IMR-90 (cell line): ENCODE results near the gene ACOT7.

ENCODE experiments used
- CTCF ChIP-seq: conservative IDR thresholded peaks from 2 replicates; pipeline ENCODE4 v1.5.1; 2012; ENCODE audit warnings: mild to moderate bottlenecking, low read depth, low read length, improper control_type of control experiment
- FOS ChIP-seq: fragments of 150-350 bp; IDR thresholded peaks from 2 replicates; pipeline ENCODE4 v1.6.1; 2016; ENCODE audit warnings: low read depth, low read length
- MAFK ChIP-seq: IDR thresholded peaks from 2 replicates; pipeline ENCODE4 v1.6.1; 2012; ENCODE audit warnings: low read depth, low read length, improper control_type of control experiment
- MAZ ChIP-seq: IDR thresholded peaks from 2 replicates; pipeline ENCODE4 v1.6.1; 2012; ENCODE audit warnings: low read depth, mild to moderate bottlenecking, low read length, improper control_type of control experiment, moderate library complexity, borderline replicate concordance
- MXI1 ChIP-seq: IDR thresholded peaks from 2 replicates; pipeline ENCODE4 v1.6.1; 2012; ENCODE audit warnings: low read depth, mild to moderate bottlenecking, low read length, moderate library complexity, borderline replicate concordance
- POLR2A ChIP-seq: IDR thresholded peaks from 2 replicates; pipeline ENCODE4 v1.6.1; 2012; ENCODE audit warnings: mild to moderate bottlenecking, low read depth, low read length
- RCOR1 ChIP-seq: IDR thresholded peaks from 2 replicates; pipeline ENCODE4 v1.6.1; 2012; ENCODE audit warnings: mild to moderate bottlenecking, low read length, improper control_type of control experiment; ENCODE audit not compliant: insufficient replicate concordance
- SMC3 ChIP-seq: fragments of 150-350 bp; IDR thresholded peaks from 2 replicates; pipeline ENCODE4 v1.6.1; 2016; ENCODE audit warnings: low read depth, mild to moderate bottlenecking, antibody characterized with exemption, low read length, moderate library complexity

GRCh38 chr1:6424000-6424565 lies 30.5 kb upstream of the ACOT7 start:
- TF ChIP-seq CTCF (no peak), POLR2A (no peak), RCOR1 (no peak), MXI1 (no peak), FOS (no peak), MAZ (no peak), SMC3 (no peak), MAFK (no peak)
